ENCODE data around the gene REG3G.

DNA sequence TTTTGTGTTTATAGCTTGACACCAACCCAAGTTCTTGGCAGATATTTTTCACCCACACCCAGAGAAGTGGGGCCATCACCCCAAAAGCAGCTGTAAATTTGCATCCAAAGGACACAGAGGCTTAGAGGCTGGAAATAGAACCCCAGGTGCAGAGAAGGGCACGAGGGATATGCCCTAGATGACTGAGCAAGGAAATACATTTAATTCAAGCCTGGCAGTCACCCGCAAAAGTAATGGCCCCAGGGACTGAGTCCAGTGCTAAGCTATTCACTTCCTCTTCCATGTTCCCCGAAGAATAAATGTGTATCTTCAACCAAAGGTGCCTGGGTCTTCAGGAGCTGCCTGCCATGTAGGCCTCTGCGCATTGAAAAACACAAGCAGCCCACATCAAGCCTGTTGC lies 14.0 kb upstream of the REG3G start:
- TF ChIP-seq, protein P1, sequence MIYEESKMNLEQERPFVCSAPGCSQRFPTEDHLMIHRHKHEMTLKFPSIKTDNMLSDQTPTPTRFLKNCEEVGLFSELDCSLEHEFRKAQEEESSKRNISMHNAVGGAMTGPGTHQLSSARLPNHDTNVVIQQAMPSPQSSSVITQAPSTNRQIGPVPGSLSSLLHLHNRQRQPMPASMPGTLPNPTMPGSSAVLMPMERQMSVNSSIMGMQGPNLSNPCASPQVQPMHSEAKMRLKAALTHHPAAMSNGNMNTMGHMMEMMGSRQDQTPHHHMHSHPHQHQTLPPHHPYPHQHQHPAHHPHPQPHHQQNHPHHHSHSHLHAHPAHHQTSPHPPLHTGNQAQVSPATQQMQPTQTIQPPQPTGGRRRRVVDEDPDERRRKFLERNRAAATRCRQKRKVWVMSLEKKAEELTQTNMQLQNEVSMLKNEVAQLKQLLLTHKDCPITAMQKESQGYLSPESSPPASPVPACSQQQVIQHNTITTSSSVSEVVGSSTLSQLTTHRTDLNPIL (CRISPR knock-in tag; IDR thresholded peaks at IDR 0.05; ENCODE audit: low read depth) = no peak
- TF ChIP-seq, protein P2, sequence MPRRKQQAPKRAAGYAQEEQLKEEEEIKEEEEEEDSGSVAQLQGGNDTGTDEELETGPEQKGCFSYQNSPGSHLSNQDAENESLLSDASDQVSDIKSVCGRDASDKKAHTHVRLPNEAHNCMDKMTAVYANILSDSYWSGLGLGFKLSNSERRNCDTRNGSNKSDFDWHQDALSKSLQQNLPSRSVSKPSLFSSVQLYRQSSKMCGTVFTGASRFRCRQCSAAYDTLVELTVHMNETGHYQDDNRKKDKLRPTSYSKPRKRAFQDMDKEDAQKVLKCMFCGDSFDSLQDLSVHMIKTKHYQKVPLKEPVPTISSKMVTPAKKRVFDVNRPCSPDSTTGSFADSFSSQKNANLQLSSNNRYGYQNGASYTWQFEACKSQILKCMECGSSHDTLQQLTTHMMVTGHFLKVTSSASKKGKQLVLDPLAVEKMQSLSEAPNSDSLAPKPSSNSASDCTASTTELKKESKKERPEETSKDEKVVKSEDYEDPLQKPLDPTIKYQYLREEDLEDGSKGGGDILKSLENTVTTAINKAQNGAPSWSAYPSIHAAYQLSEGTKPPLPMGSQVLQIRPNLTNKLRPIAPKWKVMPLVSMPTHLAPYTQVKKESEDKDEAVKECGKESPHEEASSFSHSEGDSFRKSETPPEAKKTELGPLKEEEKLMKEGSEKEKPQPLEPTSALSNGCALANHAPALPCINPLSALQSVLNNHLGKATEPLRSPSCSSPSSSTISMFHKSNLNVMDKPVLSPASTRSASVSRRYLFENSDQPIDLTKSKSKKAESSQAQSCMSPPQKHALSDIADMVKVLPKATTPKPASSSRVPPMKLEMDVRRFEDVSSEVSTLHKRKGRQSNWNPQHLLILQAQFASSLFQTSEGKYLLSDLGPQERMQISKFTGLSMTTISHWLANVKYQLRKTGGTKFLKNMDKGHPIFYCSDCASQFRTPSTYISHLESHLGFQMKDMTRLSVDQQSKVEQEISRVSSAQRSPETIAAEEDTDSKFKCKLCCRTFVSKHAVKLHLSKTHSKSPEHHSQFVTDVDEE (CRISPR knock-in tag; IDR thresholded peaks at IDR 0.05) = no peak
- TF ChIP-seq, protein P3, sequence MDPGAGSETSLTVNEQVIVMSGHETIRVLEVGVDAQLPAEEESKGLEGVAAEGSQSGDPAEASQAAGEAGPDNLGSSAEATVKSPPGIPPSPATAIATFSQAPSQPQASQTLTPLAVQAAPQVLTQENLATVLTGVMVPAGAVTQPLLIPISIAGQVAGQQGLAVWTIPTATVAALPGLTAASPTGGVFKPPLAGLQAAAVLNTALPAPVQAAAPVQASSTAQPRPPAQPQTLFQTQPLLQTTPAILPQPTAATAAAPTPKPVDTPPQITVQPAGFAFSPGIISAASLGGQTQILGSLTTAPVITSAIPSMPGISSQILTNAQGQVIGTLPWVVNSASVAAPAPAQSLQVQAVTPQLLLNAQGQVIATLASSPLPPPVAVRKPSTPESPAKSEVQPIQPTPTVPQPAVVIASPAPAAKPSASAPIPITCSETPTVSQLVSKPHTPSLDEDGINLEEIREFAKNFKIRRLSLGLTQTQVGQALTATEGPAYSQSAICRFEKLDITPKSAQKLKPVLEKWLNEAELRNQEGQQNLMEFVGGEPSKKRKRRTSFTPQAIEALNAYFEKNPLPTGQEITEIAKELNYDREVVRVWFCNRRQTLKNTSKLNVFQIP (CRISPR knock-in tag; IDR thresholded peaks at IDR 0.05; ENCODE audit: borderline replicate concordance, low read depth) = no peak
